Measurements from ENCODE around the gene NACA2. TPM values are rescaled to one million over a fixed set of nuclear protein-coding genes. Genes with fewer than 3 reads are reported as not detected.
A peak's percentile ranks its signal among the peaks of the same experiment; 100 is the strongest.

Gene NACA2
- total and polyA plus RNA-seq, 8 donors = 1.5 to 6.4 (median 2.3) TPM; not detected in 2

DNA sequence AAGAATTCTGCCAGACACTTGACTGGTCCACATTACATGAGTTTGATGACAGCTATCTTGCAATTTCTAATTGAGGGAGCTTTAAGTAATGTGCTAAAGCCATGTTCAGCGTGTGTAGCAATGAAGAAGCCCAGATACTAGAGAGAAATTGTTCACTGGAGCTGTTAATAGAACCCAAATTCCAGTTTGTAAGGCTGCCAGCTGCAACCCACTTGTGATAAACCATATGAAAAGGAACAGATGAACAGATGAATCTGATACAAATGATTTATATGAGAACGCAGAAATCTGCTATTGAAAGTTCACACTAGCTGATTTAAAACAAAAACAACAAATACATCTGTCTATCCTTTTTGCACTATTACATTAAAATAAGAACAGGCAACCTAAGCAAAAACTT lies 6.2 kb downstream of the NACA2 start:
- TF ChIP-seq, protein P1, sequence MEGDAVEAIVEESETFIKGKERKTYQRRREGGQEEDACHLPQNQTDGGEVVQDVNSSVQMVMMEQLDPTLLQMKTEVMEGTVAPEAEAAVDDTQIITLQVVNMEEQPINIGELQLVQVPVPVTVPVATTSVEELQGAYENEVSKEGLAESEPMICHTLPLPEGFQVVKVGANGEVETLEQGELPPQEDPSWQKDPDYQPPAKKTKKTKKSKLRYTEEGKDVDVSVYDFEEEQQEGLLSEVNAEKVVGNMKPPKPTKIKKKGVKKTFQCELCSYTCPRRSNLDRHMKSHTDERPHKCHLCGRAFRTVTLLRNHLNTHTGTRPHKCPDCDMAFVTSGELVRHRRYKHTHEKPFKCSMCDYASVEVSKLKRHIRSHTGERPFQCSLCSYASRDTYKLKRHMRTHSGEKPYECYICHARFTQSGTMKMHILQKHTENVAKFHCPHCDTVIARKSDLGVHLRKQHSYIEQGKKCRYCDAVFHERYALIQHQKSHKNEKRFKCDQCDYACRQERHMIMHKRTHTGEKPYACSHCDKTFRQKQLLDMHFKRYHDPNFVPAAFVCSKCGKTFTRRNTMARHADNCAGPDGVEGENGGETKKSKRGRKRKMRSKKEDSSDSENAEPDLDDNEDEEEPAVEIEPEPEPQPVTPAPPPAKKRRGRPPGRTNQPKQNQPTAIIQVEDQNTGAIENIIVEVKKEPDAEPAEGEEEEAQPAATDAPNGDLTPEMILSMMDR (IDR thresholded peaks at IDR 0.05) = no peak
- ATAC-seq = no peak
- Histone ChIP-seq H3K27me3 (peaks cover 5 to 18% of the 10 kb centered on the region in 2 donors), H3K27ac (no peak overlapping the region), H3K4me1 (no peaks in the 10 kb centered on the region), H3K9me3 (no peaks in the 10 kb centered on the region), H3K36me3 (no peaks in the 10 kb centered on the region), H3K4me3 (no peak overlapping the region)
- intact Hi-C loops (cut with DNase I) = no loop called here
- no peak for DNase-seq

DNA sequence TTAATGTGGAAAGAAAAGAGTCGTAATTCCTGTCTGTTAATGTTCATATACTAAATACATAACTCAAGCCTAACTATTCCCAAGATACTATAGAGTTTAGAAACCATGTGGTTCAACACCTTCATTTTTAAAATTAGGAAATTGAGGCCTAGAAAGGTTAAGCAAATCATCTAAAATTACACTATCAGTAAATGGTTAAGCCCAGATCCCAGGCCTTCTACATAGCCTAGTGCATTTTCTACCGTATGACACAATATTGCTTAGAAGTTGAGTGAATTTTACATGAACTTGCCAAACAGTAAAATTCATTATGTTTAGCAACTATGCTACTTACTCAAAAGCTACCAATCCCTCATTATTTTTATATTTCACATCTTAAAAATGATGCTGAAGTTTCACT lies 6.8 kb downstream of the NACA2 start:
- no peak overlapping the region for H3K4me3 ChIP-seq
- DNase-seq = no peak
- peaks cover 7 to 20% of the 10 kb centered on the region in 2 donors for H3K27me3 ChIP-seq
- H3K9me3 ChIP-seq = no peaks in the 10 kb centered on the region
- intact Hi-C loops (cut with DNase I) = no loop called here
- no peaks in the 10 kb centered on the region for H3K4me1 ChIP-seq
- TF ChIP-seq, protein P1 (IDR thresholded peaks at IDR 0.05) = no peak
- H3K27ac ChIP-seq = no peak overlapping the region
- H3K36me3 ChIP-seq = no peaks in the 10 kb centered on the region
- ATAC-seq = no peak

DNA sequence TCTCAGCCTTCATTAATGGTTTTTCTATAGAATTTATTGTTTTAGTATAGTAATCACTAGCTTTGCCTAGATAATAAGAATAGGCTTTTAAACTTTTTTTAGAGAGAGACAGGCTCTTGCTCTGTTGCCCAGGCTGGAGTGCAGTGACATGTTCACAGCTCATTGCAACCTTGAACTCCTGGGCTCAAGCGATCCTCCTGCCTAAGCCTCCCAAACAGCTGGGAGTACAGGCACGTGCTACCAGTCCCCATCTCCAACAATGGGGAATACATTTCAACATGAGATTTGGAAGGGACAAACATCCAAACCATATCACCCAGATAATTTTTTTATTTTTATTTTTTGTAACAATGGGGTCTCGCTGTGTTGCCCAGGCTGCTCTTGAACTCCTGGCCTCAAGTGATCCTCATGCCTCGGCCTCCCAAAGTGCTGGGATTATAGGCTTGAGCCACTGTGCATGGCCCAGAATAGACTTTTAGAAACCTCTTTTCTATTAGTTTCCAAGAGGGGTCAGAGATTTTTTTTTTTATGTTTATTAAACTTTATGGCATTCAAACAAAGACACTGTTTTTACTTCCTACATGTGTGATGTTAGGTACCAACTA lies 7.3 kb downstream of the NACA2 start:
- Histone ChIP-seq H3K4me1 (no peaks in the 10 kb centered on the region), H3K27me3 (peaks cover 7 to 20% of the 10 kb centered on the region in 2 donors), H3K27ac (no peak overlapping the region), H3K4me3 (no peak overlapping the region), H3K36me3 (no peaks in the 10 kb centered on the region), H3K9me3 (no peaks in the 10 kb centered on the region)
- no peak for DNase-seq
- TF ChIP-seq, protein P1 (IDR thresholded peaks at IDR 0.05) = no peak
- no peak for ATAC-seq
- intact Hi-C loops (cut with DNase I) = no loop called here

GRCh38 chr17:61583242-61583641 lies 7.8 kb downstream of the NACA2 start:
- peak; percentile 26 for ATAC-seq
- Histone ChIP-seq H3K27ac (no peak overlapping the region), H3K4me3 (no peak overlapping the region), H3K9me3 (no peaks in the 10 kb centered on the region), H3K4me1 (no peaks in the 10 kb centered on the region), H3K36me3 (no peaks in the 10 kb centered on the region), H3K27me3 (peaks cover 7 to 20% of the 10 kb centered on the region in 2 donors)
- DNase-seq = no peak
- TF ChIP-seq, protein P1 (IDR thresholded peaks at IDR 0.05) = no peak
- intact Hi-C loops (cut with DNase I) = no loop called here

DNA sequence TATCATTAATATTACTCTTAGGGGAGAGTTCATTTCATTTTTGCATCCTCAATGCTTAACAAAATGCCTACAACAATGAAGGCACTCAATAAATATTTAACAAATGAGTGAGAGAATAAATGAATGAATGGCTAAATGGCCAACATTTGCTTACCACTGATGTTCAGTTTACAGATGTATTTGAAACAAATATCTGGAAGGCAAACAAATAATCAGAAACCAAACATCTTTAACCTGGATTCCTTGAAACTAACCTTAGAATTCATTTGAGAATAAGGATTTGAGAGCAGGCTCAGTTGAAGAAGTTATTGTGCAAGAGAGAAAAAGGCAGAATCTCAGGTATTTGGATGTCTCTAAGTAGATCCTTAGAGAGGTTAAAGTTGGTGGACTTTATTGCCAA lies 8.4 kb downstream of the NACA2 start:
- intact Hi-C loops (cut with DNase I) = no loop called here
- ATAC-seq (no peak), DNase-seq (no peak)
- TF ChIP-seq, protein P1 (IDR thresholded peaks at IDR 0.05) = no peak
- H3K27me3 ChIP-seq = peaks cover 7 to 20% of the 10 kb centered on the region in 2 donors
- H3K9me3 ChIP-seq = no peaks in the 10 kb centered on the region
- no peak overlapping the region for H3K4me3 ChIP-seq
- H3K27ac ChIP-seq = no peak overlapping the region
- no peaks in the 10 kb centered on the region for H3K4me1 ChIP-seq
- H3K36me3 ChIP-seq = no peaks in the 10 kb centered on the region

Data from left lung (tissue), 10 donors.